Stomach (tissue), 4 donors: ENCODE results near the gene IQCC.
A peak's percentile ranks its signal among the peaks of the same experiment; 100 is the strongest.

Source experiments
- CTCF ChIP-seq, 7 experiments: fragments of 450-650 bp in 4 of 7; fragments of 200-600 bp in 3 of 7; sonication (generic) in 3 of 7; IDR thresholded peaks; one replicate each; pipeline ENCODE4 v1.5.1; 2016 to 2019; ENCODE audit warnings: antibody characterized with exemption in 7 of 7, control low read depth in 2 of 7, mild to moderate bottlenecking in 1 of 7
- POLR2A ChIP-seq, 4 donors: fragments of 450-650 bp; IDR thresholded peaks; one replicate each; pipeline ENCODE4 v1.6.1; 2016; ENCODE audit warnings: antibody characterized with exemption in 4 of 4, control low read depth in 2 of 4, mild to moderate bottlenecking in 1 of 4, moderate library complexity in 1 of 4
- POLR2AphosphoS5 ChIP-seq, 3 donors: sonication (generic); formaldehyde crosslinking; IDR thresholded peaks; one replicate each; pipeline ENCODE4 v1.6.1; 2016; ENCODE audit warnings: antibody characterized with exemption in 3 of 3

GRCh38 chr1:32246888-32247273 is 41.4 kb downstream of the IQCC start, which contains the start of gene FAM167B:
- TF ChIP-seq CTCF (IDR thresholded peaks at IDR 0.05): no peak
- TF ChIP-seq POLR2AphosphoS5 (IDR thresholded peaks at IDR 0.05): peak in 2 of 3 donors; percentile 19 to 61
- no peak for TF ChIP-seq POLR2A (IDR thresholded peaks at IDR 0.05)
